Sigmoid colon (tissue), 7 donors: ENCODE results near the gene CTLA4. TPM values are rescaled to one million over a fixed set of nuclear protein-coding genes. Genes with fewer than 3 reads are reported as not detected.
A peak's percentile ranks its signal among the peaks of the same experiment; 100 is the strongest.

Source experiments
- DNase-seq: peaks from one replicate; pipeline ENCODE4 v3.0.0-alpha.2; 2019
- H3K27ac ChIP-seq, 4 donors: fragments of 200-600 bp; sonication (generic); one replicate each; pipeline ENCODE4 v1.5.1; 2016 to 2019; ENCODE audit warnings: mild to moderate bottlenecking in 1 of 4
- H3K27me3 ChIP-seq, 3 donors: fragments of 200-600 bp; sonication (generic); one replicate each; pipeline ENCODE4 v1.5.1; 2019; ENCODE audit warnings: mild to moderate bottlenecking in 1 of 3
- H3K36me3 ChIP-seq, 4 donors: fragments of 200-600 bp; sonication (generic); one replicate each; pipeline ENCODE4 v1.5.1; 2016 to 2019
- H3K4me1 ChIP-seq, 4 donors: fragments of 200-600 bp; sonication (generic); one replicate each; pipeline ENCODE4 v1.5.1; 2017 to 2019
- H3K4me3 ChIP-seq, 4 donors: fragments of 200-600 bp; sonication (generic); one replicate each; pipeline ENCODE4 v1.5.1; 2017 to 2019; ENCODE audit warnings: mild to moderate bottlenecking in 2 of 4, moderate library complexity in 1 of 4
- H3K9me3 ChIP-seq, 4 donors: fragments of 200-600 bp in 3 of 4; sonication (generic) in 3 of 4; one replicate each; pipeline versions ENCODE4 v1.5.1 to v1.6.1; 2013 to 2019
- CTCF ChIP-seq, 4 experiments: fragments of 450-650 bp in 3 of 4; fragments of 200-600 bp in 1 of 4; IDR thresholded peaks; one replicate each; pipeline ENCODE4 v1.5.1; 2016 to 2019; ENCODE audit warnings: antibody characterized with exemption in 4 of 4, mild to moderate bottlenecking in 3 of 4, moderate library complexity in 2 of 4
- EP300 ChIP-seq, 4 donors: sonication (generic); formaldehyde crosslinking; IDR thresholded peaks; one replicate each; pipeline ENCODE4 v1.6.1; 2017; ENCODE audit warnings: antibody characterized with exemption in 4 of 4
- POLR2A ChIP-seq, 2 donors: fragments of 450-650 bp; IDR thresholded peaks; one replicate each; pipeline ENCODE4 v1.6.1; 2016; ENCODE audit warnings: antibody characterized with exemption in 2 of 2, mild to moderate bottlenecking in 2 of 2, moderate library complexity in 2 of 2
- POLR2AphosphoS5 ChIP-seq, 4 donors: sonication (generic); formaldehyde crosslinking; IDR thresholded peaks; one replicate each; pipeline ENCODE4 v1.6.1; 2017; ENCODE audit warnings: antibody characterized with exemption in 4 of 4
- WGBS, 2 donors: extraction: QIAGEN DNeasy Blood & Tissue Kit; methylation state at CpG; one replicate each; pipeline ENCODE4 v1.1.7; 2013; 5-methylcytosine and 5-hydroxymethylcytosine counted together
- intact Hi-C: fragments of 100-400 bp; cut with DNase I; formaldehyde crosslinking; loops from one replicate; pipeline ENCODE4 v1.15.1; 2023
- polyA plus RNA-seq, 3 donors: library from polyadenylated mRNA; stranded (reverse); fragments of 200-250 nt; gene quantifications; one replicate each; pipeline ENCODE4 v1.2.3, GENCODE V29; 2013
- total RNA-seq, 4 donors: library from RNA; depleted of rRNA; stranded (reverse); fragments of >200 nt; gene quantifications; one replicate each; pipeline ENCODE4 v1.1.0, GENCODE V29; 2016
- donor health status: healthy with polysubstance abuse.
- donor health status: Bipolar disorder and iron deficiency.
- donor health status: healthy.

The CTLA4 gene
- total and polyA plus RNA-seq, 7 donors: 0.49 to 9.0 TPM; not detected in 5

- Histone ChIP-seq H3K4me1 (peaks cover 0 to 37% (median 20%) of the 10 kb centered on the region in 4 donors), H3K27ac (peak overlapping the region in 3 of 4 donors; percentile 30 to 71 (median 69)), H3K27me3 (no peaks in the 10 kb centered on the region)
These were observed 19.1 kb downstream of the CTLA4 start for GRCh38 chr2:203886661-203887151.

GRCh38 chr2:203887677-203888076 lies 20.1 kb downstream of the CTLA4 start:
- H3K27ac ChIP-seq: peak overlapping the region; percentile 30 to 71 (median 52)
- intact Hi-C loops: no loop called here
- H3K9me3 ChIP-seq: no peaks in the 10 kb centered on the region
- H3K4me1 ChIP-seq: peaks cover 0 to 42% (median 18%) of the 10 kb centered on the region in 4 donors
- no peak for DNase-seq
- TF ChIP-seq POLR2AphosphoS5 (IDR thresholded peaks at IDR 0.05) (peak in 3 of 4 donors; percentile 73 to 83 (median 80)), CTCF (IDR thresholded peaks at IDR 0.05) (no peak), EP300 (IDR thresholded peaks at IDR 0.05) (no peak), POLR2A (IDR thresholded peaks at IDR 0.05) (no peak)
- no peak overlapping the region for H3K4me3 ChIP-seq
- no peaks in the 10 kb centered on the region for H3K36me3 ChIP-seq
- H3K27me3 ChIP-seq: no peaks in the 10 kb centered on the region

More at GRCh38 chr2:203886661-203887151, 19.1 kb downstream of the CTLA4 start:
- no peak for DNase-seq
- H3K4me3 ChIP-seq: no peak overlapping the region
- intact Hi-C loops: no loop called here
- TF ChIP-seq POLR2A (IDR thresholded peaks at IDR 0.05) (no peak), CTCF (IDR thresholded peaks at IDR 0.05) (no peak), EP300 (IDR thresholded peaks at IDR 0.05) (no peak), POLR2AphosphoS5 (IDR thresholded peaks at IDR 0.05) (no peak)
- no peaks in the 10 kb centered on the region for H3K9me3 ChIP-seq
- 85 to 90% methylated on average over 3 of the region's 3 CpGs for WGBS, 2 donors
- no peaks in the 10 kb centered on the region for H3K36me3 ChIP-seq

GRCh38 chr2:203889542-203889941 lies 22.0 kb downstream of the CTLA4 start:
- no peaks in the 10 kb centered on the region for H3K36me3 ChIP-seq
- intact Hi-C loops: no loop called here
- H3K4me3 ChIP-seq: no peak overlapping the region
- no peak for DNase-seq
- H3K4me1 ChIP-seq: peaks cover 0 to 58% (median 33%) of the 10 kb centered on the region in 4 donors
- no peak overlapping the region for H3K27ac ChIP-seq
- no peaks in the 10 kb centered on the region for H3K9me3 ChIP-seq
- TF ChIP-seq EP300 (IDR thresholded peaks at IDR 0.05) (no peak), POLR2AphosphoS5 (IDR thresholded peaks at IDR 0.05) (no peak), CTCF (IDR thresholded peaks at IDR 0.05) (no peak), POLR2A (IDR thresholded peaks at IDR 0.05) (no peak)
- WGBS, 2 donors: 85 to 89% methylated on average over 1 of the region's 1 CpG
- H3K27me3 ChIP-seq: no peaks in the 10 kb centered on the region

GRCh38 chr2:203889944-203890343 lies 22.4 kb downstream of the CTLA4 start:
- Histone ChIP-seq H3K27me3 (no peaks in the 10 kb centered on the region), H3K4me1 (peaks cover 0 to 58% (median 33%) of the 10 kb centered on the region in 4 donors), H3K36me3 (no peaks in the 10 kb centered on the region), H3K4me3 (no peak overlapping the region), H3K27ac (no peak overlapping the region), H3K9me3 (no peaks in the 10 kb centered on the region)
- no peak for TF ChIP-seq POLR2AphosphoS5 (IDR thresholded peaks at IDR 0.05)
- no peak for TF ChIP-seq EP300 (IDR thresholded peaks at IDR 0.05)
- TF ChIP-seq CTCF (IDR thresholded peaks at IDR 0.05): no peak
- no peak for TF ChIP-seq POLR2A (IDR thresholded peaks at IDR 0.05)
- intact Hi-C loops: no loop called here
- 89 to 98% methylated on average over 1 of the region's 1 CpG for WGBS, 2 donors
- DNase-seq: no peak

- no peaks in the 10 kb centered on the region for H3K9me3 ChIP-seq
- no peak for TF ChIP-seq CTCF (IDR thresholded peaks at IDR 0.05)
- TF ChIP-seq POLR2AphosphoS5 (IDR thresholded peaks at IDR 0.05): no peak
- TF ChIP-seq POLR2A (IDR thresholded peaks at IDR 0.05): no peak
- TF ChIP-seq EP300 (IDR thresholded peaks at IDR 0.05): no peak
- no peaks in the 10 kb centered on the region for H3K27me3 ChIP-seq
- no peaks in the 10 kb centered on the region for H3K36me3 ChIP-seq
- intact Hi-C loops: no loop called here
- H3K4me3 ChIP-seq: no peak overlapping the region
- DNase-seq: no peak
- WGBS, 2 donors: 97 to 100% methylated on average over 1 of the region's 1 CpG
- H3K27ac ChIP-seq: no peak overlapping the region
- H3K4me1 ChIP-seq: peaks cover 0 to 58% (median 35%) of the 10 kb centered on the region in 4 donors
These were observed 23.2 kb downstream of the CTLA4 start for GRCh38 chr2:203890733-203891132.
